ENCODE measurements around the gene EPB41L5.
"Not testable (repeated sequence)": the region's sequence is repeated elsewhere in the genome, so short reads cannot be mapped to it uniquely, and the experiment has no call there.

Gene EPB41L5

DNA sequence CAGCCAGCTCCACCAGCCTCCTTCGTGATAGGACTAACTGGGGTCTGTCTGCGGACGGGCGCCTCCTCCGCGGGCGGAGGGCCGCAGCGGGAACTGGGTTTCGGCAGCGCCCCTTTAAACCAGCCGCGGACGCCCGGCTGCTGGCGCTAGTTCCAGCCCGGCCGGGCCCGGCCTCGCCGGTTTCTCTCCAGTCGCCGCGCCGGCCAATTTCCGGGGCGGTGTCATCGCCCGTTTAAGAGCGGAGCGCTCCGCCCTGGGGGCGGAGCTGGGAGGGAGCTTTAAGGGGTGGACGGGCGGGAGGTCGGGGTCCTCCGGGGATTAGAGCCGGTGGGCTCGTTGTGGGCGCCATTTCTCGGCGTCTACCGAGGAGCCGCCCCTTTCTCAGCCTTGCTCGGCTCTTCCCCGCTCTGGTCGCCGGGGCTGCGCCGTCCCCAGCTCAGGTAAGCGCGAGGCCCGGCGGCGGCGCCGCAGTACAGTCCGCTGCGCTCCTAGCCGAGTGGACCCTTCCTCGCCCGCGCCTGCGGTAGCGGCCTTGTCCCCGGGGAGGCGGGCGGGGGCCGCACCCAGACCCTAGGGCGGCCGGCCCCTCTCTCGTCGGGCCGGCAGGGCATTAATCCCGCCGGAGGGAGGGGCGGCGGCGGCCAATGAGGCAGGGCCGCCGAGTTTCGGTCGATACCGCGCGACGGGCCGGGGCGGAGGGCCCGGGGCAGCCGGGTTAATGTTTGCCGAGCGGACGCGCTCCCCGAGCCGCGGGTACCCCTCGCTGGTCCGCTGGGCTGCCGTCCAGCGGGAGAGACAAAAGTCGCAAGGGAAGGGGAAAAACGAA is at the start of gene EPB41L5:
EPB41L5 (plus strand) TSS at position 307 of the 826 bp plus-strand sequence. CDS start 6,008 bp downstream, outside the sequence.
- peaks cover 0 to 6% of the 10 kb centered on the region in 2 donors for H3K36me3 Mint-ChIP-seq
- peaks cover 6 to 31% of the 10 kb centered on the region in 2 donors for H3K4me1 Mint-ChIP-seq
- ATAC-seq (replicated peaks) (peak; percentile 95 to 97), DNase-seq (peak; percentile 80)
- H3K27me3 Mint-ChIP-seq, result peaks cover 0 to 8% of the 10 kb centered on the region in 2 donors
- H3K9me3 Mint-ChIP-seq, result peaks cover 0 to 3% of the 10 kb centered on the region in 2 donors
- H3K27ac Mint-ChIP-seq, result peak within 1 kb of the TSS; percentile 9
- peak within 1 kb of the TSS; percentile 83 to 84 for H3K4me3 Mint-ChIP-seq

DNA sequence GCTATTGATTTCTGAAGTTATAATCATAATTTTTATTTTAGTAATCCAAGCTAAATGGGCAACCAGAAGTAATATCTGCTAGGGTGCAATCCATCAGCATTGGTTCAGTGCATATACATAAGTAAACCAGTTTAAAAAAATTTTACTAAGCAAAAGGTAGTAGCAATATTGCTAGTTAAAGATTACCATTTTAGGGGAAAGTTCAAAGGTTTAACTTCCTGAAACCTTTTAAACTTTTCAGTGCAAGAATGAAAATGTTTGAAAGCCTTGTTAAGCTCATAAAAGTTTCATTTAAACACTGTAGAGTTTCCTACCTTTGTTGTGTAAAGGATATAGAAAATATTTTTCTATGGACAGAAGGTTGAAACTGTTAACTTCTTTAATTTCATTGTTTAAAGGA is 31.0 kb upstream of the EPB41L5 start:
- ATAC-seq (replicated peaks) (no peak), DNase-seq (no peak)
- H3K4me3 Mint-ChIP-seq, result no peak overlapping the region
- H3K27me3 Mint-ChIP-seq, result no peaks in the 10 kb centered on the region
- H3K27ac Mint-ChIP-seq, result no peak overlapping the region
- H3K36me3 Mint-ChIP-seq, result peaks cover 0 to 4% of the 10 kb centered on the region in 2 donors
- no peaks in the 10 kb centered on the region for H3K4me1 Mint-ChIP-seq
- peaks cover 0 to 2% of the 10 kb centered on the region in 2 donors for H3K9me3 Mint-ChIP-seq

DNA sequence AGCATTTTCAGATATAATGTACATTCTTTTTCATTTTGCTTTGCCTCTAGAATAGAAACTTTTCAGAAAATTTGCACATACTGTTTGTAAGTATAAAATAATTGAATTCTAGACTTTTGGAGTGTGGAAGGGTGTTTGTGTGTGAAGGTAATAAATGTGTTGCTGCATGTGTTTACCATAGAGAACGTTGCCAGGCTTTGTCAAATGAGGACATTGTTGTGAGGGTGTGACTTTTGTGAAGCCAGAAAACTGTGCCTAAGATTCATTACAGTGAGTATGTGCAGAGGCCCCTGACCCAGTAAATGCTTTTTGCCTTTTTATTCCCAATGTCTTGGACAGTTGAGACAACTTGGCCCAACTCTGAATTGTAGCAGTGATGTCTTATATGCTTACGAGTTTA is 30.4 kb upstream of the EPB41L5 start:
- peaks cover 0 to 2% of the 10 kb centered on the region in 2 donors for H3K36me3 Mint-ChIP-seq
- no peaks in the 10 kb centered on the region for H3K4me1 Mint-ChIP-seq
- H3K27ac Mint-ChIP-seq, result no peak overlapping the region
- no peaks in the 10 kb centered on the region for H3K27me3 Mint-ChIP-seq
- peaks cover 0 to 2% of the 10 kb centered on the region in 2 donors for H3K9me3 Mint-ChIP-seq
- DNase-seq, result no peak
- ATAC-seq (replicated peaks), result no peak
- H3K4me3 Mint-ChIP-seq, result no peak overlapping the region

GRCh38 chr2:119983108-119983507 is 29.8 kb upstream of the EPB41L5 start:
- Mint-ChIP-seq H3K27me3 (no peaks in the 10 kb centered on the region), H3K4me3 (no peak overlapping the region), H3K27ac (no peak overlapping the region), H3K9me3 (peaks cover 0 to 2% of the 10 kb centered on the region in 2 donors), H3K36me3 (peaks cover 0 to 2% of the 10 kb centered on the region in 2 donors), H3K4me1 (no peaks in the 10 kb centered on the region)
- DNase-seq (no peak), ATAC-seq (replicated peaks) (no peak)

DNA sequence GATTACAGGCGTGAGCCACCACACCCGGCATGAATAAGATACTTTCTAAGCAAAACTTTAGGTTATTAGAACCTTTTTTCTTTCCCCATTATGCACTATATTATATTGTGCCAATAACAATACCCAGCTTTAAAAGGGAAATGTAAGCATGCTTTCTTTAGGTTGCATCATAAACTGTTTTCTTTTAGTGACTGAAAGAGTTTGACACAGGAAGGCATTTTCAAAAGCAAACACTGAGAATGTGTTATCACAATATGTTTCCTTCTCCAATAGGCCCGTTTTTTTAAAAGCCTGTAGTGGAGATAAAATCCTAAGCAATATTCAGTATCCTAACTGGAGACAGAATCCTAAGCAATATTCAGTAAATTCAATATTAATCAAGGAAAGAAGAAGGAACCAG is 16.7 kb upstream of the EPB41L5 start:
- Mint-ChIP-seq H3K27me3 (peaks cover 10 to 12% of the 10 kb centered on the region in 2 donors), H3K9me3 (no peaks in the 10 kb centered on the region), H3K36me3 (no peaks in the 10 kb centered on the region), H3K27ac (no peak overlapping the region), H3K4me1 (no peaks in the 10 kb centered on the region), H3K4me3 (no peak overlapping the region)
- no peak for ATAC-seq (replicated peaks)
- no peak for DNase-seq

DNA sequence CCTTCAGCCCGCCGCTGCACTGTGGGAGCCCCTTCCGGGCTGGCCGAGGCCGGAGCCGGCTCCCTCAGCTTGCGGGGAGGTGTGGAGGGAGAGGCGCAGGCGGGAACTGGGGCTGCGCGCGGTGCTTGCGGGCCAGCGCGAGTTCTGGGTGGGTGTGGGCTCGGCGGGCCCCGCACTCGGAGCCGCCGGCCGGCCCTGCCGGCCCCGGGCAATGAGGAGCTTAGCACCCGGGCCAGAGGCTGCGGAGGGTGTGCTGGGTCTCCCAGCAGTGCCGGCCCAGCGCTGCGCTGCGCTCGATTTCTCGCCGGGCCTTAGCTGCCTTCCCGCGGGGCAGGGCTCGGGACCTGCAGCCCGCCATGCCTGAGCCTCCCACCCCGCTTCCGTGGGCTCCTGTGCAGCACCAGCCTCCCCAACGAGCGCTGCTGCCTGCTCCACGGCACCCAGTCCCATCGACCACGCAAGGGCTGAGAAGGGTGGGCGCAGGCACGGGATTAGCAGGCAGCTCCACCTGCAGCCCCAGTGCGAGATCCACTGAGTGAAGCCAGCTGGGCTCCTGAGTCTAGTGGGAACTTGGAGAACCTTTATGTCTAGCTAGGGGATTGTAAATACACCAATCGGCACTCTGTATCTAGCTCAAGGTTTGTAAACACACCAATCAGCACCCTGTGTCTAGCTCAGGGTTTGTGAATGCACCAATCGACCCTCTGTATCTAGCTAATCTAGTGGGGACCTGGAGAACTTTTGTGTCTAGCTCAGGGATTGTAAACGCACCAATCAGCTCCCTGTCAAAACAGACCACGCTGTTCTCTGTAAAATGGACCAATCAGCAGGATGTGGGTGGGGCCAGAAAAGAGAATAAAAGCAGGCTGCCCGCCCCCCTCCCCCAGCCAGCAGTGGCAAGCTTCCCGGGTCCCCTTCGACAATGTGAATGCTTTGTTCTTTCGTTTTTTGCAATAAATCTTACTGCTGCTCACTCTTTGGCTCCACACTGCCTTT is 15.7 kb upstream of the EPB41L5 start:
- not testable (repeated sequence) for H3K27ac Mint-ChIP-seq; H3K4me1 Mint-ChIP-seq; H3K9me3 Mint-ChIP-seq; H3K36me3 Mint-ChIP-seq; ATAC-seq (replicated peaks); DNase-seq; H3K27me3 Mint-ChIP-seq; H3K4me3 Mint-ChIP-seq

DNA sequence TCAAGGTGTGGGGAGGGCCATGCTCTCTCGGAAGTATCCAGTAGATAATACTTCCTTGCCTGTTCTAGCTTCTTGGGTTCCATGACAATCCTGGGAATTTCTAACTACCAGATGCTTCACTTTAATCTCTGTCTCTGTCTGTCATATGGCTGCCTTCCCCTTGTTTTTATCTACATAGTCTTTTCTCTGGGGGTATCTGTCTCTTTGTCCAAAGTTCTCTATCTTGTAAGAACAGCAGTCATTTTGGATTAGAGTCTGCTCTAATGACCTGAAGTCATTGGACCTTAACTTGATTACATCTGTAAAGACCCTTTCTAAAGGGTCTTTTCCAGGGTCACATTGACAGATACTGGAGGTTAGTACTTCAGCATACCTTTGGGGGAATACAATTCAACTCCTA is 11.4 kb upstream of the EPB41L5 start:
- DNase-seq (no peak), ATAC-seq (replicated peaks) (no peak)
- Mint-ChIP-seq H3K27me3 (peaks cover 3 to 5% of the 10 kb centered on the region in 2 donors), H3K4me3 (no peak overlapping the region), H3K27ac (no peak overlapping the region), H3K4me1 (peaks cover 7 to 9% of the 10 kb centered on the region in 2 donors), H3K36me3 (no peaks in the 10 kb centered on the region), H3K9me3 (no peaks in the 10 kb centered on the region)

- no peak overlapping the region for H3K4me3 Mint-ChIP-seq
- peaks cover 8 to 12% of the 10 kb centered on the region in 2 donors for H3K4me1 Mint-ChIP-seq
- no peaks in the 10 kb centered on the region for H3K36me3 Mint-ChIP-seq
- DNase-seq (no peak), ATAC-seq (replicated peaks) (no peak)
- H3K27ac Mint-ChIP-seq, result no peak overlapping the region
- peaks cover under 1 to 5% of the 10 kb centered on the region in 2 donors for H3K27me3 Mint-ChIP-seq
- no peaks in the 10 kb centered on the region for H3K9me3 Mint-ChIP-seq
These were observed 8.6 kb upstream of the EPB41L5 start for GRCh38 chr2:120004254-120004653.

DNA sequence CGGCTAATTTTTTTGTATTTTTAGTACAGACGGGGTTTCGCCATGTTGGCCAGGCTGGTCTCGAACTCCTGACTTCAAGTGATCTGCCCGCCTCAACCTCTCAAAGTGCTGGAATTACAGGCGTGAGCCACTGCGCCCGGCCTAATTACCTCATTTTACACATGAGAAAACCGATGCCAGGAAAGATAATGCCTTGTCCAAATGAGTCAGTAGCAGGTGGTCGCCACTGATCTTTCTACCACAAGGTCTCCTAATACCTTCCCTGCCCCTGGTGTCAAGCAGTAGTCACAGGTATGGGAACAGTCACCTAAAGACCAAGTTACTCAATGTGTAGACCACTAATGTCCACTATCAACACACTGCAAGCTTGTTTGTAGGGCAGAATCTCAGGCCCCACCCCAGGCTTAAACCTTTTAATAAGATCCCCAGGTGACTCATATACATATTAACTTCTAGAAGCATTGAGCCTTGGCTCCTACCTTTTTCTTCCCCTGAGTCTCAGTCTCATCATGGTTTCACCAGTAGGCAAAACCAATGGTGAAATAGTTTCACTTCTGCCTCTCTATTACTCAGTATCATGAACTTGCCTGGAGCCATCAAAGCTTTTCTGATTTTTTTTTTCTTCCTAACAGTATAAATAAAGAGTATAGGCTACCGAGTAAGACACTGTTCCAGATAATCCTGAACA is 6.9 kb upstream of the EPB41L5 start:
- Mint-ChIP-seq H3K27me3 (peaks cover 3 to 8% of the 10 kb centered on the region in 2 donors), H3K9me3 (no peaks in the 10 kb centered on the region), H3K4me3 (no peak overlapping the region), H3K4me1 (peaks cover 8 to 12% of the 10 kb centered on the region in 2 donors), H3K36me3 (no peaks in the 10 kb centered on the region), H3K27ac (peak overlapping the region; percentile 37)
- DNase-seq (peak; percentile 28), ATAC-seq (replicated peaks) (peak; percentile 99)

DNA sequence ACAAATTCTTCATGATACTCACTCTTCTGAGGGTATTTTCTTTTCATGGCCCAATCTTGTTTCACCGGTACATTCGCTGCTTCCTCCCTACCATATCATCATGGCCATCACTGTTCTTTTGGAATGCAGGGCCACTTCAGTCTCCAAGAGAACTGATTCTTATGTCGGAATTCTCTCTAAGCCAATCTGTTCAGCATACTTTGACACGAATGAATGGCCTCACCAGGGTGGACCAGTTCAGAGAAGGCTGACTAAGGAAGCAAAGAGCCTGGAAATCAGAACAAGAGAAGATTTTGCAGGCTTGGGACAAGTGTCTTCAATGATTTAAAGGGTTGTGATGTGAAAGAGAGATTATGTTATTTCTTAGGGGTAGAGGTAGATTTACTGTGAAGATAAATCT is 5.0 kb upstream of the EPB41L5 start:
- no peak overlapping the region for H3K4me3 Mint-ChIP-seq
- no peak overlapping the region for H3K27ac Mint-ChIP-seq

GRCh38 chr2:120012363-120012762 is 514 bp upstream of the EPB41L5 start:
- peak overlapping the region; percentile 83 to 84 for H3K4me3 Mint-ChIP-seq
- ATAC-seq (replicated peaks), result no peak
- DNase-seq, result no peak
- H3K4me1 Mint-ChIP-seq, result peaks cover 6 to 30% of the 10 kb centered on the region in 2 donors
- peaks cover 0 to 3% of the 10 kb centered on the region in 2 donors for H3K9me3 Mint-ChIP-seq
- H3K27me3 Mint-ChIP-seq, result peaks cover 0 to 8% of the 10 kb centered on the region in 2 donors
- peak overlapping the region; percentile 0 for H3K27ac Mint-ChIP-seq
- peaks cover 0 to 6% of the 10 kb centered on the region in 2 donors for H3K36me3 Mint-ChIP-seq

More for the DNA sequence above, 5.0 kb upstream of the EPB41L5 start:
- DNase-seq (no peak), ATAC-seq (replicated peaks) (no peak)
- H3K9me3 Mint-ChIP-seq, result no peaks in the 10 kb centered on the region
- no peaks in the 10 kb centered on the region for H3K36me3 Mint-ChIP-seq
- H3K4me1 Mint-ChIP-seq, result peaks cover 13 to 23% of the 10 kb centered on the region in 2 donors
- peaks cover 0 to 8% of the 10 kb centered on the region in 2 donors for H3K27me3 Mint-ChIP-seq

DNA sequence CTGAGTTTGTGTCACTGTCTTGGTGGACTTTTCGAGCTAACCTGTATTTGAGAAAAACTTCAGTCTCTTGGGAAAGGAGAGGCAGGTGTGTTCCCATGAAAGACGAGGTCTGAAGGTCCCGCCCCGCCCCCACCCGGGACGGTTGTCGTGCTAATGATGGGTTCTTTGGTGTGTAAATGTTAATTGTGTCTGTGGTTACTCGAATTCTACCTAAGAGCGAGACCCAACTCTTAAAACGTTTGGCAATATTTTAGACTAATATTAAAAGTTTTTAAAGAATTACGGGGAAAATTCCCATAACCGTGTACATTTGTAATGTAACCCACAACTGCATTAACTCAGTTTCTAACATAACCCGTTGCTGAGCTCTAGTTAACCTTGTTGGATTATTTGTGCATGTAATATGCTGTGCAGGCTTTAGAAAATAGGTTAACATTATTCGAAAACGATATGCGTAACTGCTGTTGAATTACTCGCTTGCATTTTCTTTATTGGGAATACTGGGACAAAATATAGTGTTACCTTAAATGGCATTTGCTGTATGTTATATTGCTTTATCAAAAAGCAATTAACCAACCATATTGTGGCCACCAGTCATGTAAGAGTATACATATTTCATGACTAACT is 833 bp downstream of the EPB41L5 start:
- H3K4me3 Mint-ChIP-seq, result peak overlapping the region; percentile 83 to 84
- DNase-seq (peak; percentile 5), ATAC-seq (replicated peaks) (peak in 1 of 2 donors; percentile 4)
- peaks cover 0 to 6% of the 10 kb centered on the region in 2 donors for H3K36me3 Mint-ChIP-seq
- H3K4me1 Mint-ChIP-seq, result peaks cover 6 to 31% of the 10 kb centered on the region in 2 donors
- peaks cover 0 to 3% of the 10 kb centered on the region in 2 donors for H3K9me3 Mint-ChIP-seq
- peaks cover 0 to 8% of the 10 kb centered on the region in 2 donors for H3K27me3 Mint-ChIP-seq
- peak overlapping the region; percentile 9 for H3K27ac Mint-ChIP-seq

GRCh38 chr2:120014226-120014980 is 1.5 kb downstream of the EPB41L5 start:
- no peak overlapping the region for H3K4me3 Mint-ChIP-seq
- peaks cover 0 to 6% of the 10 kb centered on the region in 2 donors for H3K27me3 Mint-ChIP-seq
- ATAC-seq (replicated peaks), result no peak
- peaks cover 3 to 10% of the 10 kb centered on the region in 2 donors for H3K36me3 Mint-ChIP-seq
- H3K4me1 Mint-ChIP-seq, result peaks cover 6 to 31% of the 10 kb centered on the region in 2 donors
- no peak overlapping the region for H3K27ac Mint-ChIP-seq
- H3K9me3 Mint-ChIP-seq, result peaks cover 0 to 3% of the 10 kb centered on the region in 2 donors
- DNase-seq, result no peak
